IMR-90 (cell line): ENCODE measurements around the gene PLCL1. TPM values are rescaled to one million over a fixed set of nuclear protein-coding genes. Genes with fewer than 3 reads are reported as not detected.

Experiments
- ATAC-seq: fragments of 200-7000 bp; cut with Tn5 transposase; 2 replicates; pipeline ENCODE4 v1.9.1; 2020; ENCODE audit warnings: low read depth, mild to moderate bottlenecking, moderate library complexity
- BruUV-seq: library from RNA; stranded (reverse); fragments of 400-500 nt; replicated peaks from 2 replicates; lab custom pipeline; 2021; lab: Mats Ljungman, UMichigan
- CTCF ChIA-PET: fragments of 300-600 bp; formaldehyde crosslinking; extraction: SDS; loops from one replicate; lab custom pipeline; 2021; ENCODE audit warnings: antibody characterized with exemption; lab: Yijun Ruan, JAX
- POLR2A ChIA-PET: fragments of 300-600 bp; sonication (Branson Sonifier 250); formaldehyde crosslinking; loops from one replicate; lab custom pipeline; 2022; ENCODE audit warnings: antibody characterized with exemption; ENCODE audit not compliant: unreplicated experiment; lab: Charles Lee
- DNase-seq: peaks from one replicate; pipeline ENCODE4 v3.0.0; 2013
- H2AFZ ChIP-seq: replicated peaks from 2 replicates; pipeline ENCODE3; 2013; ENCODE audit warnings: low read length, mild to moderate bottlenecking; ENCODE audit not compliant: poor library complexity
- H2AK5ac ChIP-seq: 2 replicates; pipeline ENCODE4 v1.6.1; 2013; ENCODE audit warnings: low read depth, low read length, inconsistent platforms
- H2AK9ac ChIP-seq: replicated peaks from 2 replicates; pipeline ENCODE3; 2013; ENCODE audit warnings: mild to moderate bottlenecking, low read depth, low read length, moderate library complexity; ENCODE audit not compliant: poor library complexity
- H2BK120ac ChIP-seq: 2 replicates; pipeline ENCODE4 v1.6.1; 2013; ENCODE audit warnings: low read depth, low read length, inconsistent platforms
- H2BK15ac ChIP-seq: 3 replicates; pipeline ENCODE4 v1.6.1; 2013; ENCODE audit warnings: low read depth, low read length, inconsistent platforms
- H2BK20ac ChIP-seq: 2 replicates; pipeline ENCODE4 v1.6.1; 2013; ENCODE audit warnings: low read depth, mild to moderate bottlenecking, inconsistent platforms, low read length, moderate library complexity
- H2BK5ac ChIP-seq: 2 replicates; pipeline ENCODE4 v1.6.1; 2013; ENCODE audit warnings: mild to moderate bottlenecking, low read depth, low read length, inconsistent platforms; ENCODE audit not compliant: poor library complexity, severe bottlenecking
- H3K14ac ChIP-seq: replicated peaks from 2 replicates; pipeline ENCODE4 v1.6.1; 2013; ENCODE audit warnings: low read depth, low read length, inconsistent platforms
- H3K18ac ChIP-seq: 2 replicates; pipeline ENCODE4 v1.6.1; 2013; ENCODE audit warnings: low read depth, low read length, control low read depth
- H3K23ac ChIP-seq: 2 replicates; pipeline ENCODE4 v1.6.1; 2013; ENCODE audit warnings: low read depth, low read length, inconsistent platforms
- H3K27ac ChIP-seq: 2 replicates; pipeline ENCODE4 v1.5.1; 2013; ENCODE audit warnings: mild to moderate bottlenecking, control low read depth, low read length; ENCODE audit not compliant: insufficient read depth
- H3K27me3 ChIP-seq: 2 replicates; pipeline ENCODE4 v1.6.1; 2013; ENCODE audit warnings: low read length; ENCODE audit not compliant: control insufficient read depth, insufficient read depth
- H3K36me3 ChIP-seq: 2 replicates; pipeline ENCODE4 v1.6.1; 2013; ENCODE audit warnings: low read length, mixed read lengths; ENCODE audit not compliant: control insufficient read depth, insufficient read depth
- H3K4ac ChIP-seq: 2 replicates; pipeline ENCODE4 v1.6.1; 2013; ENCODE audit warnings: low read depth, low read length, inconsistent platforms
- H3K4me1 ChIP-seq: 2 replicates; pipeline ENCODE4 v1.6.1; 2013; ENCODE audit warnings: low read length, mixed read lengths; ENCODE audit not compliant: control insufficient read depth, insufficient read depth
- H3K4me2 ChIP-seq: 2 replicates; pipeline ENCODE4 v1.6.1; 2013; ENCODE audit warnings: low read depth, mild to moderate bottlenecking, control low read depth, low read length, moderate library complexity
- H3K4me3 ChIP-seq: 2 replicates; pipeline ENCODE4 v1.5.1; 2013; ENCODE audit warnings: low read depth, mild to moderate bottlenecking, control low read depth, low read length, moderate library complexity; ENCODE audit not compliant: insufficient read depth
- H3K56ac ChIP-seq: 2 replicates; pipeline ENCODE4 v1.6.1; 2013; ENCODE audit warnings: low read length, inconsistent platforms; ENCODE audit not compliant: insufficient read depth; ENCODE audit errors: extremely low read depth
- H3K79me1 ChIP-seq, 2 experiments: 2 replicates each; pipeline ENCODE4 v1.6.1; 2013; ENCODE audit warnings: low read length in 2 of 2, inconsistent platforms in 1 of 2, low read depth in 1 of 2
- H3K9ac ChIP-seq: 2 replicates; pipeline ENCODE4 v1.6.1; 2013; ENCODE audit warnings: low read depth, low read length, control low read depth
- H3K9me1 ChIP-seq: 2 replicates; pipeline ENCODE4 v1.6.1; 2013; ENCODE audit warnings: low read length, inconsistent platforms; ENCODE audit not compliant: insufficient read depth
- H3K9me3 ChIP-seq: 2 replicates; pipeline ENCODE4 v1.6.1; 2013; ENCODE audit warnings: low read length; ENCODE audit not compliant: control insufficient read depth, insufficient read depth
- H4K20me1 ChIP-seq: 2 replicates; pipeline ENCODE4 v1.6.1; 2013; ENCODE audit warnings: low read length, inconsistent platforms; ENCODE audit not compliant: insufficient read depth
- H4K5ac ChIP-seq: 2 replicates; pipeline ENCODE4 v1.6.1; 2013; ENCODE audit warnings: mild to moderate bottlenecking, low read depth, low read length, control low read depth
- H4K8ac ChIP-seq, 2 experiments: 2 replicates each; pipeline ENCODE4 v1.6.1; 2013; ENCODE audit warnings: low read depth in 2 of 2, low read length in 2 of 2, control low read depth in 1 of 2, inconsistent platforms in 1 of 2
- H4K91ac ChIP-seq: 2 replicates; pipeline ENCODE4 v1.6.1; 2013; ENCODE audit warnings: low read depth, low read length, inconsistent platforms; ENCODE audit not compliant: insufficient read depth
- MAFK ChIP-seq: IDR thresholded peaks from 2 replicates; pipeline ENCODE4 v1.6.1; 2012; ENCODE audit warnings: low read depth, low read length, improper control_type of control experiment
- MAZ ChIP-seq: IDR thresholded peaks from 2 replicates; pipeline ENCODE4 v1.6.1; 2012; ENCODE audit warnings: low read depth, mild to moderate bottlenecking, low read length, improper control_type of control experiment, moderate library complexity, borderline replicate concordance
- RFX5 ChIP-seq: IDR thresholded peaks from 2 replicates; pipeline ENCODE4 v1.8.0; 2012; ENCODE audit warnings: low read depth, mild to moderate bottlenecking, low read length, moderate library complexity
- WGBS, 2 experiments: methylation state at CpG; one replicate each; pipeline versions ENCODE4 v1.1.5 to v1.1.7; 2013; ENCODE audit warnings: missing lambda C conversion rate in 2 of 2; ENCODE audit not compliant: insufficient read length in 1 of 2; ENCODE audit errors: extremely low coverage in 2 of 2; 5-methylcytosine and 5-hydroxymethylcytosine counted together
- dilution Hi-C: fragments of 300-500 bp; cut with HindIII; formaldehyde crosslinking; loops from one replicate; pipeline ENCODE4 v1.14.3; 2018; ENCODE audit warnings: low sequenced_read_pairs; ENCODE audit not compliant: unreplicated experiment
- in situ Hi-C: fragments of 300-500 bp; cut with MboI; formaldehyde crosslinking; loops from 3 replicates; pipeline ENCODE4 v1.14.3; 2019; ENCODE audit warnings: low sequenced_read_pairs, inconsistent platforms, mixed read lengths
- intact Hi-C: fragments of 100-400 bp; cut with micrococcal nuclease; formaldehyde crosslinking; loops from 2 replicates; pipeline ENCODE4 v1.10.0; 2022
- polyA plus RNA-seq, 3 experiments: library from polyadenylated mRNA; depleted of rRNA; stranded (reverse); fragments of >200 nt; gene quantifications; 2 replicates each; pipeline ENCODE4 v1.2.3, GENCODE V29; 2012; ENCODE audit warnings: low replicate concordance in 1 of 3
- total RNA-seq: library from RNA; depleted of rRNA; stranded (reverse); fragments of >200 nt; gene quantifications from 2 replicates; pipeline ENCODE4 v1.2.3, GENCODE V29; 2012

PLCL1 gene
- total and polyA plus RNA-seq, 2 of the 4 experiments (the other 2 are of a cell fraction) = 0.14 to 0.18 TPM

- no TSS peak for BruUV-seq
Observed at GRCh38 chr2:197876524-197876923, 72.1 kb downstream of the PLCL1 start.

More at GRCh38 chr2:197876524-197876923, 72.1 kb downstream of the PLCL1 start:
- peaks cover 3% of the 10 kb centered on the region for H3K4me1 ChIP-seq
- no peaks in the 10 kb centered on the region for H3K36me3 ChIP-seq
- no peak overlapping the region for H4K91ac ChIP-seq
- POLR2A ChIA-PET = no interaction called here
- H3K9me1 ChIP-seq = no peaks in the 10 kb centered on the region
- H3K4me3 ChIP-seq = no peak overlapping the region
- no peak overlapping the region for H4K5ac ChIP-seq
- no peak overlapping the region for H3K56ac ChIP-seq
- no peak overlapping the region for H3K4ac ChIP-seq
- H2BK20ac ChIP-seq = no peak overlapping the region
- H2BK15ac ChIP-seq = no peak overlapping the region
- H3K4me2 ChIP-seq = no peak overlapping the region
- no peak overlapping the region for H3K27ac ChIP-seq
- no CpG with 5 or more reads among the region's 1 CpG for WGBS, 2 experiments
- no peaks in the 10 kb centered on the region for H3K27me3 ChIP-seq
- no peak for DNase-seq
- intact Hi-C loops = no loop called here
- H2AK5ac ChIP-seq = no peak overlapping the region
- no peak overlapping the region for H2AK9ac ChIP-seq
- H3K79me1 ChIP-seq = no peaks in the 10 kb centered on the region
- no peak overlapping the region for H4K8ac ChIP-seq
- H3K18ac ChIP-seq = no peak overlapping the region
- no peak overlapping the region for H2BK5ac ChIP-seq
- no peaks in the 10 kb centered on the region for H4K20me1 ChIP-seq
- H3K23ac ChIP-seq = no peak overlapping the region
- no peak overlapping the region for H3K9ac ChIP-seq
- dilution Hi-C loops = no loop called here
- no peak overlapping the region for H3K14ac ChIP-seq
- H2BK120ac ChIP-seq = no peak overlapping the region
- H2AFZ ChIP-seq = no peak overlapping the region
- CTCF ChIA-PET = interaction anchor here (0.7 kb wide), 1 partner anchor 22 kb away, joined by 3 read pairs; no protein-coding TSS in a partner anchor
- ATAC-seq = no peak
- in situ Hi-C loops = no loop called here
- no peaks in the 10 kb centered on the region for H3K9me3 ChIP-seq
- no peak for TF ChIP-seq RFX5
- TF ChIP-seq MAZ = no peak
- TF ChIP-seq MAFK = peak; percentile 70
